GM19328 (cell line): ENCODE measurements around the gene KLRG1.

Experiments
- ATAC-seq: cut with Tn5 transposase; IDR thresholded peaks from one replicate; pipeline ENCODE4 v1.9.1; 2021; ENCODE audit warnings: mild to moderate bottlenecking, moderate library complexity; ENCODE audit not compliant: unreplicated experiment

Gene KLRG1

GRCh38 chr12:9040484-9041186, 51.3 kb downstream of the KLRG1 start:
- no peak for ATAC-seq

GRCh38 chr12:9041321-9041720, 52.0 kb downstream of the KLRG1 start:
- ATAC-seq = no peak

- ATAC-seq = no peak
Measured at GRCh38 chr12:9043766-9044165, 54.4 kb downstream of the KLRG1 start.

- ATAC-seq = no peak
Measured at GRCh38 chr12:9047105-9047504, 57.8 kb downstream of the KLRG1 start.

- ATAC-seq = no peak
Measured at GRCh38 chr12:9048930-9049329, 59.6 kb downstream of the KLRG1 start.

- no peak for ATAC-seq
Measured at GRCh38 chr12:9049520-9050133, 60.3 kb downstream of the KLRG1 start.

GRCh38 chr12:9050521-9051157, 61.3 kb downstream of the KLRG1 start:
- ATAC-seq = no peak

- no peak for ATAC-seq
Measured at GRCh38 chr12:9051158-9051550, 61.8 kb downstream of the KLRG1 start.

- no peak for ATAC-seq
Measured at GRCh38 chr12:9052610-9053009, 63.3 kb downstream of the KLRG1 start.
